H9 (cell line): Measurements from ENCODE around the gene NR2C1. TPM values are rescaled to one million over a fixed set of nuclear protein-coding genes. Genes with fewer than 3 reads are reported as not detected.

Experiments used
- DNase-seq: peaks from one replicate; pipeline ENCODE4 v3.0.0-alpha.2; 2017
- H2AFZ ChIP-seq: one replicate; pipeline ENCODE4 v1.6.1; 2013; ENCODE audit warnings: mild to moderate bottlenecking, low read length, control low read depth, moderate library complexity
- H2AK5ac ChIP-seq: 2 replicates; pipeline ENCODE4 v1.6.1; 2013; ENCODE audit warnings: low read length, control low read depth, mixed read lengths; ENCODE audit not compliant: insufficient read length
- H2BK120ac ChIP-seq: one replicate; pipeline ENCODE4 v1.6.1; 2013; ENCODE audit warnings: low read depth, mild to moderate bottlenecking, low read length, control low read depth, inconsistent platforms; ENCODE audit not compliant: poor library complexity, severe bottlenecking
- H2BK12ac ChIP-seq: 2 replicates; pipeline ENCODE4 v1.6.1; 2013; ENCODE audit warnings: low read length, control low read depth, mixed read lengths, low read depth; ENCODE audit not compliant: insufficient read length
- H2BK15ac ChIP-seq: 2 replicates; pipeline ENCODE4 v1.6.1; 2013; ENCODE audit warnings: low read depth, low read length, control low read depth
- H2BK20ac ChIP-seq: one replicate; pipeline ENCODE4 v1.6.1; 2013; ENCODE audit warnings: low read depth, mild to moderate bottlenecking, low read length, control low read depth, inconsistent platforms; ENCODE audit not compliant: poor library complexity, severe bottlenecking
- H2BK5ac ChIP-seq: 2 replicates; pipeline ENCODE4 v1.6.1; 2013; ENCODE audit warnings: low read length, control low read depth, mixed read lengths; ENCODE audit not compliant: insufficient read length
- H3K14ac ChIP-seq: 2 replicates; pipeline ENCODE4 v1.6.1; 2013; ENCODE audit warnings: low read length, control low read depth; ENCODE audit not compliant: insufficient read depth
- H3K18ac ChIP-seq: 2 replicates; pipeline ENCODE4 v1.6.1; 2013; ENCODE audit warnings: low read depth, mild to moderate bottlenecking, mixed read lengths, low read length, control low read depth; ENCODE audit not compliant: insufficient read length
- H3K23ac ChIP-seq: 2 replicates; pipeline ENCODE4 v1.6.1; 2013; ENCODE audit warnings: low read length, control low read depth, mixed read lengths, low read depth; ENCODE audit not compliant: insufficient read length
- H3K23me2 ChIP-seq: 2 replicates; pipeline ENCODE4 v1.6.1; 2013; ENCODE audit warnings: low read depth, mild to moderate bottlenecking, mixed read lengths, low read length, control low read depth; ENCODE audit not compliant: insufficient read length, poor library complexity, severe bottlenecking
- H3K27ac ChIP-seq: 2 replicates; pipeline ENCODE4 v1.5.1; 2013; ENCODE audit warnings: low read length, control low read depth, mixed read lengths, low read depth; ENCODE audit not compliant: insufficient read length
- H3K27me3 ChIP-seq: 2 replicates; pipeline ENCODE4 v1.6.1; 2013; ENCODE audit warnings: low read length, control low read depth, inconsistent platforms; ENCODE audit not compliant: insufficient read depth
- H3K4ac ChIP-seq: 2 replicates; pipeline ENCODE4 v1.6.1; 2013; ENCODE audit warnings: low read depth, mild to moderate bottlenecking, control low read depth, inconsistent platforms, low read length, moderate library complexity
- H3K4me1 ChIP-seq: 2 replicates; pipeline ENCODE4 v1.6.1; 2013; ENCODE audit warnings: low read length, control low read depth, inconsistent platforms; ENCODE audit not compliant: insufficient read depth
- H3K4me2 ChIP-seq: 2 replicates; pipeline ENCODE4 v1.6.1; 2013; ENCODE audit warnings: low read length, control low read depth, mixed read lengths; ENCODE audit not compliant: insufficient read length, insufficient read depth
- H3K56ac ChIP-seq: 2 replicates; pipeline ENCODE4 v1.6.1; 2013; ENCODE audit warnings: low read depth, mild to moderate bottlenecking, mixed read lengths, low read length, control low read depth; ENCODE audit not compliant: insufficient read length
- H3K79me1 ChIP-seq: 2 replicates; pipeline ENCODE4 v1.6.1; 2013; ENCODE audit warnings: low read depth, mild to moderate bottlenecking, moderate library complexity, low read length, control low read depth, inconsistent platforms; ENCODE audit not compliant: insufficient read depth, poor library complexity, severe bottlenecking
- H3K79me2 ChIP-seq: 2 replicates; pipeline ENCODE4 v1.6.1; 2013; ENCODE audit warnings: low read length, control low read depth, inconsistent platforms; ENCODE audit not compliant: insufficient read depth
- H3K9ac ChIP-seq: 2 replicates; pipeline ENCODE4 v1.6.1; 2013; ENCODE audit warnings: low read length, control low read depth, mixed read lengths; ENCODE audit not compliant: insufficient read length; ENCODE audit errors: extremely low read depth
- H3K9me3 ChIP-seq: one replicate; pipeline ENCODE4 v1.6.1; 2013; ENCODE audit warnings: low read depth, low read length, inconsistent platforms; ENCODE audit not compliant: control insufficient read depth
- H3T11ph ChIP-seq: one replicate; pipeline ENCODE4 v1.6.1; 2013; ENCODE audit warnings: mild to moderate bottlenecking, low read length, control low read depth, inconsistent platforms
- H4K20me1 ChIP-seq: one replicate; pipeline ENCODE4 v1.6.1; 2013; ENCODE audit not compliant: control insufficient read depth, insufficient read length, insufficient read depth
- H4K5ac ChIP-seq: 2 replicates; pipeline ENCODE4 v1.6.1; 2013; ENCODE audit warnings: low read depth, mild to moderate bottlenecking, mixed read lengths, low read length, control low read depth; ENCODE audit not compliant: insufficient read length
- H4K8ac ChIP-seq: replicated peaks from 2 replicates; pipeline ENCODE4 v1.6.1; 2013; ENCODE audit warnings: low read length, control low read depth, mixed read lengths, low read depth; ENCODE audit not compliant: insufficient read length
- H4K91ac ChIP-seq: 2 replicates; pipeline ENCODE4 v1.6.1; 2013; ENCODE audit warnings: low read depth, mild to moderate bottlenecking, moderate library complexity, mixed read lengths, low read length, control low read depth; ENCODE audit not compliant: insufficient read length
- H3K27ac Mint-ChIP-seq, 3 experiments: 2 replicates in 2 of 3; 3 replicates in 1 of 3; pipeline ENCODE4 v1.8.0; 2020 to 2021; ENCODE audit warnings: mixed read lengths in 3 of 3, mild to moderate bottlenecking in 1 of 3, moderate library complexity in 1 of 3
- H3K27me3 Mint-ChIP-seq: 2 replicates; pipeline ENCODE4 v1.8.0; 2021; ENCODE audit warnings: low read depth, mild to moderate bottlenecking, moderate library complexity, mixed read lengths
- H3K36me3 Mint-ChIP-seq, 3 experiments: 2 replicates in 2 of 3; 3 replicates in 1 of 3; pipeline ENCODE4 v1.8.0; 2020 to 2021; ENCODE audit warnings: low read depth in 3 of 3, mixed read lengths in 3 of 3; ENCODE audit not compliant: insufficient read depth in 1 of 3
- H3K4me1 Mint-ChIP-seq, 2 experiments: 2 replicates each; pipeline ENCODE4 v1.8.0; 2020; ENCODE audit warnings: mixed read lengths in 2 of 2
- H3K4me3 Mint-ChIP-seq, 2 experiments: 2 replicates in 1 of 2; 3 replicates in 1 of 2; pipeline ENCODE4 v1.8.0; 2020 to 2021; ENCODE audit warnings: mild to moderate bottlenecking in 2 of 2, mixed read lengths in 2 of 2, moderate library complexity in 1 of 2
- H3K9me3 Mint-ChIP-seq, 2 experiments: 2 replicates in 1 of 2; 3 replicates in 1 of 2; pipeline ENCODE4 v1.8.0; 2020; ENCODE audit warnings: mild to moderate bottlenecking in 2 of 2, mixed read lengths in 2 of 2, moderate library complexity in 1 of 2
- CTCF ChIP-seq: fragments of 200-600 bp; sonication (generic); conservative IDR thresholded peaks from 3 replicates; pipeline ENCODE4 v1.8.0; 2021; ENCODE audit warnings: antibody characterized with exemption, mild to moderate bottlenecking
- WGBS: extraction: QIAGEN DNeasy Blood & Tissue Kit; methylation state at CpG from one replicate; pipeline ENCODE4 v1.1.7; 2013; ENCODE audit warnings: missing lambda C conversion rate, low lambda C conversion rate, mixed read lengths; ENCODE audit not compliant: insufficient read length; ENCODE audit errors: extremely low coverage; 5-methylcytosine and 5-hydroxymethylcytosine counted together
- total RNA-seq: library from RNA; stranded (reverse); gene quantifications from 2 replicates; pipeline ENCODE4 v1.2.1, GENCODE V29; 2021

Gene NR2C1
- total RNA-seq, 1 experiment from 2014 or later: 47.0 TPM

- H3K9ac ChIP-seq: no peak overlapping the region
- no peaks in the 10 kb centered on the region for H3K9me3 ChIP-seq
- H2AK5ac ChIP-seq: no peak overlapping the region
- no peak overlapping the region for H3T11ph ChIP-seq
- H2BK120ac ChIP-seq: no peak overlapping the region
- H4K20me1 ChIP-seq: no peaks in the 10 kb centered on the region
- H2BK15ac ChIP-seq: no peak overlapping the region
- no peaks in the 10 kb centered on the region for H3K9me3 Mint-ChIP-seq
- H2BK20ac ChIP-seq: no peak overlapping the region
- no peak overlapping the region for H2BK12ac ChIP-seq
- no peak overlapping the region for H3K56ac ChIP-seq
- H3K4me1 ChIP-seq: no peaks in the 10 kb centered on the region
- WGBS: no CpG with 5 or more reads among the region's 5 CpGs
- H4K5ac ChIP-seq: no peak overlapping the region
- no peak overlapping the region for H4K8ac ChIP-seq
- no peak overlapping the region for H3K4ac ChIP-seq
- H3K27me3 ChIP-seq: no peaks in the 10 kb centered on the region
- H2BK5ac ChIP-seq: no peak overlapping the region
- no peak overlapping the region for H3K4me2 ChIP-seq
- no peak overlapping the region for H3K23ac ChIP-seq
- H4K91ac ChIP-seq: no peak overlapping the region
- no peaks in the 10 kb centered on the region for H3K4me1 Mint-ChIP-seq
- DNase-seq: no peak
- no peaks in the 10 kb centered on the region for H3K79me2 ChIP-seq
- no peak overlapping the region for H3K4me3 Mint-ChIP-seq
- H3K36me3 Mint-ChIP-seq: peaks cover 0 to 8% (median 0%) of the 10 kb centered on the region in 3 experiments; a peak in 2 of 7 replicates
- no peak overlapping the region for H3K27ac Mint-ChIP-seq
- TF ChIP-seq CTCF: no peak
- H3K27ac ChIP-seq: no peak overlapping the region
- no peaks in the 10 kb centered on the region for H3K23me2 ChIP-seq
- H3K14ac ChIP-seq: no peak overlapping the region
- peaks cover 2% of the 10 kb centered on the region for H3K79me1 ChIP-seq
- H3K18ac ChIP-seq: no peak overlapping the region
- H2AFZ ChIP-seq: no peak overlapping the region
- no peaks in the 10 kb centered on the region for H3K27me3 Mint-ChIP-seq
Observed at GRCh38 chr12:94973221-94973620, 100.2 kb downstream of the NR2C1 start.
